ENCODE data around the gene RAD51B. TPM values are rescaled to one million over a fixed set of nuclear protein-coding genes. Genes with fewer than 3 reads are reported as not detected.

RAD51B gene
- total and polyA plus RNA-seq, 2 of the 13 experiments (the other 11 are each of a cell fraction or from before 2014, with no cell fraction given), result 7.0 to 9.5 TPM

DNA sequence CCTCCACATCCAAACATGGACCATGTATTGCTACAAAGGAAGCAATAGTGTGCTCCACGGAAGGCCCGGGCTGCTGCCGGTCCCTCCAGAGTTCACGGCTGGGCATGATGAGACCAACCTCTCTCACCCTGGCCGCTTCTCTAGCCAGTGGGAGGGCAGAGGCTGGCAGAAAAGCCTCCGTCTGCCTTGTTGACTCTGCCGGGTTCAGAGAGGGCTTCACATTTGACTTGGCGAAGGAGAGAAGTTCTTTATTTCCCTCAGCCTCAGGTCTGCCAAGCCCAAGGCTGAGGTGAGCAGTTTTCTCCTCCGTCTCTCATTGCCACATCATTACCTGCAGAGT lies 743.3 kb downstream of the RAD51B start (continued):
- TF ChIP-seq ZNF343 (CRISPR knock-in tag; IDR thresholded peaks at IDR 0.05) (0 out of 2 replicates have a peak, but pooled peaks have one; percentile 40), ZNF607 (CRISPR knock-in tag; IDR thresholded peaks at IDR 0.05; ENCODE audit: borderline replicate concordance) (no peak), CCAR2 (optimal IDR thresholded peaks at IDR 0.05; ENCODE audit: low read depth, low read length) (no peak)

DNA sequence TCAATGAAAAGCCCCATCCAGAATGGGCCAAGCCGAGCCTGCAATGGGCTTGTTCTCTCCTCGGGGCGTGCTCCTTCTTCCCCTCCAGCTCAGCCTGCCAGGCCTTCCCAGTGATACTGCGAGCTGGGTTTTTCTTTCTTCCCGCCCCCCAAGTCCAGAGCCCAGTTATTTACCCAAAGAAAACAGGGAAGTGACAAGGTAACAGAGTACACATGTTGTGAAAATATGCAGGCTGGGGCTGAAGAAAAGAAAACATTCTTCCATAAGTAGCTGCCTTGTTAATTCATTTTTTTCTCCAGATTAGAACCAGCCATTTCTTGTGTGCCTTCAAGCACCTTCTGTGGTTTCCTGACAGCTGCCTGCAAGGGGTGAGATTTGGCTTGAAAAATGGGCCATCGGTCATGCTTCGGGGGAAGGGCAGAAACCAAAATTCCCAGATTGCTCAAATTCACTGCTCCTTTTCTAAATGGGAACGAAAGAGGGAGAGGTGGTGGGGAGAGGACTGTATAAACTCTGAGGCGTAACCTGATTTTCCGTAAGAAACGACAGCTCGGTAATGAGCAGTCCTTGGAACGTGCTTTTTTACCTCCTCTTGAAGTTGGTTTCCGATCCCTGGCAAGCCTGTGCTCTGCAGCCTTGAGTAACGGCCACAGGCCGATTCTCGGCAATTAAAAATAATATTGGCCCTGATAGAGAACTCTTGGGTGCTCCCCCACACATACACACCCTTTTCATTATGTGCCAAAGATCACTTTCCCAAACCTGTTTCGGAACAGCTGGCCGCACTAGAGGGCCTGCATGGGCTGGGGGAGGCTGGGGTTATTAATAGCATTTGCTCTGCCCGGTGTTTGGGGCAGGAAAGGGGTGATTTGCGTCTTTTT lies 743.9 kb downstream of the RAD51B start:
- H3K27ac ChIP-seq (ENCODE audit: extremely low read length, insufficient read depth, low read length), result peak overlapping the region; percentile 22
- ATAC-seq, result peak; percentile 42
- no peaks in the 10 kb centered on the region for H3K27me3 ChIP-seq (ENCODE audit: control insufficient read depth in 1 of 2, insufficient read depth in 2 of 2, low read length in 2 of 2)
- no peaks in the 10 kb centered on the region for H3K36me3 ChIP-seq (replicated peaks in 1 of 2; ENCODE audit: control insufficient read depth in 1 of 2, insufficient read depth in 2 of 2, low read length in 2 of 2)
- no peaks in the 10 kb centered on the region for H3K79me2 ChIP-seq (ENCODE audit: insufficient read depth, low read length)
- ChIA-PET POLR2A (interaction anchor here (0.9 to 2.7 kb wide), 4 partner anchors 35 to 230 kb away, joined by 3 to 10 read pairs (median 6); partner anchors contain the start of gene ZFP36L1), CTCF (ENCODE audit: low intra/inter-chr PET ratio, low total read pairs) (no interaction called here)
- BruUV-seq (replicated peaks), result no TSS peak
- FAIRE-seq, result peak; percentile 69
- H3K9me3 ChIP-seq (ENCODE audit: low read length), result no peaks in the 10 kb centered on the region
- peak overlapping the region; percentile 37 for H3K9ac ChIP-seq (ENCODE audit: insufficient read depth, low read depth, low read length)
- peaks cover 80% of the 10 kb centered on the region for H3K4me1 ChIP-seq (ENCODE audit: insufficient read depth, low read length)
- in situ Hi-C loops (cut with HindIII; ENCODE audit: extremely low pct_ligation_motif_present, low pct_unique_long_range_greater_than_20kb), result no loop called here
- H2AFZ ChIP-seq (ENCODE audit: low read length), result no peak overlapping the region
- DNase-seq (ENCODE audit: low spot score), result peak; percentile 61
- no peaks in the 10 kb centered on the region for H4K20me1 ChIP-seq (ENCODE audit: insufficient read depth, low read length)
- H3K4me3 ChIP-seq (replicated peaks in 1 of 3; ENCODE audit: insufficient read depth in 1 of 3, low read depth in 2 of 3, low read length in 3 of 3), result peak overlapping the region in 1 of 3 experiments; percentile 19; a peak in 1 of 6 replicates
- H3K4me2 ChIP-seq (ENCODE audit: low read depth, low read length), result peak overlapping the region; percentile 45
- 68% methylated on average over 21 of the region's 21 CpGs for WGBS (ENCODE audit: low lambda C conversion rate)
- intact Hi-C loops (cut with micrococcal nuclease; ENCODE audit: unreplicated experiment), result loop anchor here (2.0 to 10.0 kb wide), 2 partner anchors 13 to 99 kb away; no protein-coding TSS in a partner anchor
- no peak for TF ChIP-seq BRCA1 (CRISPR knock-in tag; IDR thresholded peaks at IDR 0.05)
- TF ChIP-seq NCOR1 (IDR thresholded peaks at IDR 0.05; ENCODE audit: borderline replicate concordance, low read length), result no peak
- no peak for TF ChIP-seq ZNF567 (CRISPR knock-in tag; IDR thresholded peaks at IDR 0.05; ENCODE audit: borderline replicate concordance)
- TF ChIP-seq, protein P1, sequence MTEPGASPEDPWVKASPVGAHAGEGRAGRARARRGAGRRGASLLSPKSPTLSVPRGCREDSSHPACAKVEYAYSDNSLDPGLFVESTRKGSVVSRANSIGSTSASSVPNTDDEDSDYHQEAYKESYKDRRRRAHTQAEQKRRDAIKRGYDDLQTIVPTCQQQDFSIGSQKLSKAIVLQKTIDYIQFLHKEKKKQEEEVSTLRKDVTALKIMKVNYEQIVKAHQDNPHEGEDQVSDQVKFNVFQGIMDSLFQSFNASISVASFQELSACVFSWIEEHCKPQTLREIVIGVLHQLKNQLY (CRISPR knock-in tag; IDR thresholded peaks at IDR 0.05), result no peak
- TF ChIP-seq MTF1 (CRISPR knock-in tag; IDR thresholded peaks at IDR 0.05), result no peak
- TF ChIP-seq, protein P2, sequence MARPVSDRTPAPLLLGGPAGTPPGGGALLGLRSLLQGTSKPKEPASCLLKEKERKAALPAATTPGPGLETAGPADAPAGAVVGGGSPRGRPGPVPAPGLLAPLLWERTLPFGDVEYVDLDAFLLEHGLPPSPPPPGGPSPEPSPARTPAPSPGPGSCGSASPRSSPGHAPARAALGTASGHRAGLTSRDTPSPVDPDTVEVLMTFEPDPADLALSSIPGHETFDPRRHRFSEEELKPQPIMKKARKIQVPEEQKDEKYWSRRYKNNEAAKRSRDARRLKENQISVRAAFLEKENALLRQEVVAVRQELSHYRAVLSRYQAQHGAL (CRISPR knock-in tag; IDR thresholded peaks at IDR 0.05; ENCODE audit: not compliant biosample characterization), result no peak
- no peak for TF ChIP-seq ATF7 (IDR thresholded peaks at IDR 0.05)
- no peak for TF ChIP-seq ATF7 (CRISPR knock-in tag; IDR thresholded peaks at IDR 0.05)
- TF ChIP-seq NR2F6 (IDR thresholded peaks at IDR 0.05), result no peak
- TF ChIP-seq NR2F6 (CRISPR knock-in tag; IDR thresholded peaks at IDR 0.05), result 0 out of 2 replicates have a peak, but pooled peaks have one; percentile 16
- no peak for TF ChIP-seq ZNF761 (CRISPR knock-in tag; conservative IDR thresholded peaks at IDR 0.05)
- TF ChIP-seq, protein P3, sequence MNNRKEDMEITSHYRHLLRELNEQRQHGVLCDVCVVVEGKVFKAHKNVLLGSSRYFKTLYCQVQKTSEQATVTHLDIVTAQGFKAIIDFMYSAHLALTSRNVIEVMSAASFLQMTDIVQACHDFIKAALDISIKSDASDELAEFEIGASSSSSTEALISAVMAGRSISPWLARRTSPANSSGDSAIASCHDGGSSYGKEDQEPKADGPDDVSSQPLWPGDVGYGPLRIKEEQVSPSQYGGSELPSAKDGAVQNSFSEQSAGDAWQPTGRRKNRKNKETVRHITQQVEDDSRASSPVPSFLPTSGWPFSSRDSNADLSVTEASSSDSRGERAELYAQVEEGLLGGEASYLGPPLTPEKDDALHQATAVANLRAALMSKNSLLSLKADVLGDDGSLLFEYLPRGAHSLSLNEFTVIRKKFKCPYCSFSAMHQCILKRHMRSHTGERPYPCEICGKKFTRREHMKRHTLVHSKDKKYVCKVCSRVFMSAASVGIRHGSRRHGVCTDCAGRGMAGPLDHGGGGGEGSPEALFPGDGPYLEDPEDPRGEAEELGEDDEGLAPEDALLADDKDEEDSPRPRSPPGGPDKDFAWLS (CRISPR knock-in tag; IDR thresholded peaks at IDR 0.05; ENCODE audit: borderline replicate concordance), result no peak
- no peak for TF ChIP-seq POLR2AphosphoS5 (IDR thresholded peaks at IDR 0.05; ENCODE audit: low read depth, low read length)
- no peak for TF ChIP-seq ZSCAN30 (CRISPR knock-in tag; IDR thresholded peaks at IDR 0.05)
- no peak for TF ChIP-seq FOXP1 (IDR thresholded peaks at IDR 0.05)
- TF ChIP-seq FOXP1 (CRISPR knock-in tag; IDR thresholded peaks at IDR 0.05), result peak; percentile 94
- TF ChIP-seq PRMT3 (CRISPR knock-in tag; IDR thresholded peaks at IDR 0.05; ENCODE audit: borderline replicate concordance, low read depth), result no peak
- TF ChIP-seq MYC (CRISPR knock-in tag; IDR thresholded peaks at IDR 0.05; ENCODE audit: borderline replicate concordance), result no peak
- TF ChIP-seq SPEN (CRISPR knock-in tag; IDR thresholded peaks at IDR 0.05; ENCODE audit: low read depth), result no peak
- TF ChIP-seq RBAK (CRISPR knock-in tag; IDR thresholded peaks at IDR 0.05), result no peak

Data from HepG2 (cell line).